GM06990 (cell line): ENCODE results near the gene ATXN7L1.

Experiments
- DNase-seq: peaks from one replicate; pipeline ENCODE4 v3.0.0-alpha.2; 2011; ENCODE audit not compliant: insufficient read length; ENCODE audit errors: extremely low read depth
- H3K27me3 ChIP-seq: replicated peaks from 2 replicates; pipeline ENCODE4 v1.6.0; 2011; ENCODE audit warnings: low read length; ENCODE audit not compliant: control insufficient read depth, insufficient read depth
- H3K36me3 ChIP-seq: 2 replicates; pipeline ENCODE4 v1.5.1; 2011; ENCODE audit warnings: low read length; ENCODE audit not compliant: control insufficient read depth, insufficient read depth
- H3K4me3 ChIP-seq: replicated peaks from 2 replicates; pipeline ENCODE4 v1.5.1; 2011; ENCODE audit warnings: low read depth, mild to moderate bottlenecking, control low read depth, low read length
- CTCF ChIP-seq: IDR thresholded peaks from 2 replicates; pipeline ENCODE4 v1.5.1; 2011; ENCODE audit warnings: low read length, control low read depth, mild to moderate bottlenecking, inconsistent platforms; ENCODE audit not compliant: insufficient read depth, poor library complexity, severe bottlenecking

The ATXN7L1 gene

GRCh38 chr7:105802604-105803428 is 73.6 kb downstream of the ATXN7L1 start:
- H3K4me3 ChIP-seq, result no peak overlapping the region
- TF ChIP-seq CTCF, result no peak
- DNase-seq, result no peak
- no peaks in the 10 kb centered on the region; the same call in 1 of the 2 replicates for H3K27me3 ChIP-seq
- no peaks in the 10 kb centered on the region for H3K36me3 ChIP-seq

- Histone ChIP-seq H3K36me3 (no peaks in the 10 kb centered on the region), H3K4me3 (no peak overlapping the region), H3K27me3 (no peaks in the 10 kb centered on the region; the same call in 1 of the 2 replicates)
- DNase-seq, result no peak
- no peak for TF ChIP-seq CTCF
These were observed 75.4 kb downstream of the ATXN7L1 start for GRCh38 chr7:105800849-105801534.

GRCh38 chr7:105800442-105800841 is 76.0 kb downstream of the ATXN7L1 start:
- Histone ChIP-seq H3K27me3 (no peaks in the 10 kb centered on the region; the same call in 1 of the 2 replicates), H3K4me3 (no peak overlapping the region), H3K36me3 (no peaks in the 10 kb centered on the region)
- no peak for DNase-seq
- TF ChIP-seq CTCF, result no peak

GRCh38 chr7:105799677-105800076 is 76.7 kb downstream of the ATXN7L1 start:
- no peak for TF ChIP-seq CTCF
- Histone ChIP-seq H3K36me3 (no peaks in the 10 kb centered on the region), H3K4me3 (no peak overlapping the region), H3K27me3 (no peaks in the 10 kb centered on the region; the same call in 1 of the 2 replicates)
- no peak for DNase-seq

GRCh38 chr7:105799006-105799405 is 77.4 kb downstream of the ATXN7L1 start:
- no peak overlapping the region for H3K4me3 ChIP-seq
- no peak for TF ChIP-seq CTCF
- no peaks in the 10 kb centered on the region; the same call in 1 of the 2 replicates for H3K27me3 ChIP-seq
- DNase-seq, result no peak
- no peaks in the 10 kb centered on the region for H3K36me3 ChIP-seq
